HG02588 (cell line): ENCODE data around the gene RGS7BP.

Experiments
- ATAC-seq: cut with Tn5 transposase; IDR thresholded peaks from one replicate; pipeline ENCODE4 v1.9.1; 2021; ENCODE audit warnings: mild to moderate bottlenecking, moderate library complexity; ENCODE audit not compliant: unreplicated experiment

The RGS7BP gene

GRCh38 chr5:64628901-64629300 lies 123.1 kb downstream of the RGS7BP start:
- no peak for ATAC-seq

GRCh38 chr5:64629841-64630240 lies 124.0 kb downstream of the RGS7BP start:
- ATAC-seq, result no peak

DNA sequence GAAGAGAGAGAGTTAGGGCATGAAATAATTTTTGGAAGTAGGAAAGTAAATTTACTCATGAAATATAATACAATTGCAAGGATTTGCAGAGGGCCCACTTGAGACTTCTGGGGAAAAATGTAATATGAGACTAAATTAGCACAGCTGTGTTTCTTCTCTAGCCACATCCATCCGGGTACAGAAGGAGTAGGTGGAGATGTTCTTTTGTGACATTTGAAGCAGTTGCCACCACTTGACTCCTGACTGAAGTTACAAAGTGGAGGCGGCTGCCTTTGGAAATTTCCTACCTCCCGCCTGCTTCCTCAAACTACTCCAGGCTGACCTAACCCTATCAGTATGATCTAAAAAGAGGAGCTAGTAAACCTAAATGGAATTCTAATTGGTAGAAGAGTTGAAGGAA lies 126.4 kb downstream of the RGS7BP start:
- ATAC-seq, result no peak

- ATAC-seq, result no peak
Measured at GRCh38 chr5:64634997-64635686, 129.3 kb downstream of the RGS7BP start.

- no peak for ATAC-seq
Measured at GRCh38 chr5:64637144-64637543, 131.3 kb downstream of the RGS7BP start.

- no peak for ATAC-seq
Measured at GRCh38 chr5:64637837-64638443, 132.1 kb downstream of the RGS7BP start.

- ATAC-seq, result no peak
Measured at GRCh38 chr5:64644831-64645230, 139.0 kb downstream of the RGS7BP start.

GRCh38 chr5:64646169-64646568 lies 140.4 kb downstream of the RGS7BP start:
- ATAC-seq, result no peak

DNA sequence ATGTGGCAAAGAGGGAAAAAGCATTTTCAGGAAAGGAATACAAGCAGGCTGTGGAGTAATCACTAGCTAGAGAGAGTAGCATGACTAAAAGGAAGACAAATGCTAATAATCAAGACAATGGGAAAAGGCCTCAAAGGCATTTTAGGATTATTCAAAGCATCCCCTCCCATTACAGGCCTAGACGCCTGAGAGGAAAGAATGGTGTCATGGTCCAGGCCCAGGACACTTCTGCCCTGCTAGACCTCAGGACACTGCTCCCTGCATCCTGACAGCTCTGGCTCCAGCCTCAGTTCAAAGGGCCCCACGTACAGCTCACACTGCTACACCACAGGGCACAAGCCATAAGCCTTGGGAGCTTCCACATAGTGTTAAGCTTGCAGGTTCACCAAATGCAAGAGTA lies 143.7 kb downstream of the RGS7BP start:
- no peak for ATAC-seq

GRCh38 chr5:64653766-64654560 lies 148.1 kb downstream of the RGS7BP start:
- no peak for ATAC-seq

DNA sequence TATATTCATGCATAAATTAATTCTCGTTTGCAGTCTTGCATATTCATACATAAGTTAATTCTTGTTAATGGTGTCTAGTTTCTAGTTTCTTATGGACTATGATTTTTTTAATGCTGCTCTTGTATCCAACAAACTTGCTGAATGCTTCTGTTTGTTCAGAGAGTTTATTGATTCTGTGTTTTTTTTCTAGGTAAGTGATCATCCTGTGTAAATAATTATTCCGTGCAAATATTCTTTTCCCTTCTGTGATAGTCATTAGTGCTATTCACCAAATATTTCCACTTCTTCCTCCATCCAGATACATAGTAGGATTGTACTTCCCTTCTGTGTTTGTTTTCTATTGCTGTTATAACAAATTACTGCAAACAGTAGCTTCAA lies 148.7 kb downstream of the RGS7BP start:
- ATAC-seq, result no peak

GRCh38 chr5:64655596-64655995 lies 149.8 kb downstream of the RGS7BP start:
- no peak for ATAC-seq

GRCh38 chr5:64659289-64659688 lies 153.5 kb downstream of the RGS7BP start:
- ATAC-seq, result no peak
